HG03439 (cell line): Measurements from ENCODE around the gene CSMD2.

Source experiments
- ATAC-seq: cut with Tn5 transposase; IDR thresholded peaks from one replicate; pipeline ENCODE4 v1.9.1; 2021; ENCODE audit warnings: mild to moderate bottlenecking, moderate library complexity; ENCODE audit not compliant: unreplicated experiment

CSMD2 gene

GRCh38 chr1:33578557-33579448 is 586.2 kb downstream of the CSMD2 start:
- ATAC-seq: no peak

GRCh38 chr1:33577663-33578062 is 587.4 kb downstream of the CSMD2 start:
- ATAC-seq: no peak

- ATAC-seq: no peak
Observed at GRCh38 chr1:33576821-33577599, 588.0 kb downstream of the CSMD2 start.

GRCh38 chr1:33575324-33575879 is 589.6 kb downstream of the CSMD2 start:
- ATAC-seq: no peak

GRCh38 chr1:33573661-33574060 is 591.4 kb downstream of the CSMD2 start:
- ATAC-seq: no peak

- ATAC-seq: no peak
Observed at GRCh38 chr1:33572387-33572786, 592.6 kb downstream of the CSMD2 start.

GRCh38 chr1:33569331-33569730 is 595.7 kb downstream of the CSMD2 start:
- ATAC-seq: no peak

GRCh38 chr1:33563699-33564098 is 601.3 kb downstream of the CSMD2 start:
- ATAC-seq: no peak

GRCh38 chr1:33562563-33562962 is 602.5 kb downstream of the CSMD2 start:
- no peak for ATAC-seq

GRCh38 chr1:33561576-33561975 is 603.5 kb downstream of the CSMD2 start:
- no peak for ATAC-seq

GRCh38 chr1:33560680-33561079 is 604.4 kb downstream of the CSMD2 start:
- no peak for ATAC-seq

GRCh38 chr1:33548721-33549120 is 616.3 kb downstream of the CSMD2 start:
- no peak for ATAC-seq

- ATAC-seq: no peak
Observed at GRCh38 chr1:33548319-33548718, 616.7 kb downstream of the CSMD2 start.

GRCh38 chr1:33547576-33547975 is 617.5 kb downstream of the CSMD2 start:
- no peak for ATAC-seq

- no peak for ATAC-seq
Observed at GRCh38 chr1:33541966-33542365, 623.1 kb downstream of the CSMD2 start.

- no peak for ATAC-seq
Observed at GRCh38 chr1:33537885-33538284, 627.1 kb downstream of the CSMD2 start.

GRCh38 chr1:33535334-33535733 is 629.7 kb downstream of the CSMD2 start:
- ATAC-seq: no peak

GRCh38 chr1:33532936-33533335 is 632.1 kb downstream of the CSMD2 start:
- no peak for ATAC-seq

GRCh38 chr1:33532250-33532649 is 632.8 kb downstream of the CSMD2 start:
- no peak for ATAC-seq

GRCh38 chr1:33529957-33530356 is 635.1 kb downstream of the CSMD2 start:
- ATAC-seq: no peak

- no peak for ATAC-seq
Observed at GRCh38 chr1:33527934-33528333, 637.1 kb downstream of the CSMD2 start.

GRCh38 chr1:33524586-33524985 is 640.4 kb downstream of the CSMD2 start:
- ATAC-seq: no peak
